Neural progenitor cell (in vitro differentiated cells): Measurements from ENCODE around the gene PRSS57. TPM values are rescaled to one million over a fixed set of nuclear protein-coding genes. Genes with fewer than 3 reads are reported as not detected.

Experiments
- DNase-seq: peaks from one replicate; pipeline ENCODE4 v3.0.0-alpha.2; 2016; ENCODE audit warnings: low spot score
- H2AFZ ChIP-seq: fragments of 200-600 bp; sonication (generic); replicated peaks from 2 replicates; pipeline ENCODE4 v1.6.1; 2016; ENCODE audit warnings: antibody characterized with exemption
- H3F3A ChIP-seq: fragments of 200-600 bp; sonication (generic); 2 replicates; pipeline ENCODE4 v1.6.1; 2016; ENCODE audit warnings: antibody characterized with exemption, low read depth
- H3K27ac ChIP-seq: fragments of 200-600 bp; sonication (generic); 2 replicates; pipeline ENCODE4 v1.5.1; 2016; ENCODE audit warnings: mild to moderate bottlenecking
- H3K27me3 ChIP-seq: fragments of 200-600 bp; sonication (generic); 2 replicates; pipeline ENCODE4 v1.6.1; 2016; ENCODE audit warnings: mild to moderate bottlenecking, moderate library complexity
- H3K36me3 ChIP-seq: fragments of 200-600 bp; sonication (generic); 2 replicates; pipeline ENCODE4 v1.5.1; 2016
- H3K4me1 ChIP-seq: fragments of 200-600 bp; sonication (generic); 2 replicates; pipeline ENCODE4 v1.6.1; 2016; ENCODE audit warnings: mixed run types
- H3K4me2 ChIP-seq: fragments of 200-600 bp; sonication (generic); 2 replicates; pipeline ENCODE4 v1.6.1; 2016
- H3K4me3 ChIP-seq: fragments of 200-600 bp; sonication (generic); 2 replicates; pipeline ENCODE4 v1.5.1; 2016
- H3K79me2 ChIP-seq: fragments of 200-600 bp; sonication (generic); 2 replicates; pipeline ENCODE4 v1.6.1; 2016; ENCODE audit warnings: low read depth
- H3K9ac ChIP-seq: fragments of 200-600 bp; sonication (generic); 2 replicates; pipeline ENCODE4 v1.6.1; 2016
- H3K9me3 ChIP-seq: fragments of 200-600 bp; sonication (generic); 2 replicates; pipeline ENCODE4 v1.5.1; 2016; ENCODE audit warnings: low read depth
- H4K20me1 ChIP-seq: fragments of 200-600 bp; sonication (generic); 2 replicates; pipeline ENCODE4 v1.6.1; 2016; ENCODE audit warnings: low read depth
- H3K27ac Mint-ChIP-seq: 3 replicates; pipeline ENCODE4 v1.8.0; 2021; ENCODE audit warnings: mixed read lengths
- H3K27me3 Mint-ChIP-seq: 2 replicates; pipeline ENCODE4 v1.8.0; 2022; ENCODE audit warnings: low read depth, mild to moderate bottlenecking, inconsistent platforms, moderate library complexity, mixed read lengths; ENCODE audit not compliant: insufficient read depth
- H3K36me3 Mint-ChIP-seq: 3 replicates; pipeline ENCODE4 v1.8.0; 2021; ENCODE audit warnings: mixed read lengths
- H3K4me1 Mint-ChIP-seq: 3 replicates; pipeline ENCODE4 v1.8.0; 2021; ENCODE audit warnings: mixed read lengths
- H3K4me3 Mint-ChIP-seq: 3 replicates; pipeline ENCODE4 v1.8.0; 2021; ENCODE audit warnings: mild to moderate bottlenecking, moderate library complexity, mixed read lengths
- H3K9me3 Mint-ChIP-seq: 3 replicates; pipeline ENCODE4 v1.8.0; 2020; ENCODE audit warnings: mixed read lengths
- EZH2 ChIP-seq: fragments of 200-600 bp; sonication (generic); IDR thresholded peaks from 2 replicates; pipeline ENCODE4 v1.6.1; 2017; ENCODE audit warnings: antibody characterized with exemption, mild to moderate bottlenecking, moderate library complexity
- EZH2phosphoT487 ChIP-seq: fragments of 200-600 bp; sonication (generic); IDR thresholded peaks from 2 replicates; pipeline ENCODE4 v1.6.1; 2017; ENCODE audit warnings: antibody characterized with exemption
- total RNA-seq: library from RNA; depleted of rRNA; stranded (reverse); fragments of >200 nt; gene quantifications from 2 replicates; pipeline ENCODE4 v1.2.3, GENCODE V29; 2015; ENCODE audit warnings: low replicate concordance
- TF ChIP-seq, protein P1 (sequence below): fragments of 200-600 bp; sonication (generic); IDR thresholded peaks from 2 replicates; pipeline ENCODE4 v1.5.1; 2017; ENCODE audit warnings: antibody characterized with exemption, mild to moderate bottlenecking

PRSS57 gene
- total RNA-seq, 1 donor from 2014 or later, result not detected

DNA sequence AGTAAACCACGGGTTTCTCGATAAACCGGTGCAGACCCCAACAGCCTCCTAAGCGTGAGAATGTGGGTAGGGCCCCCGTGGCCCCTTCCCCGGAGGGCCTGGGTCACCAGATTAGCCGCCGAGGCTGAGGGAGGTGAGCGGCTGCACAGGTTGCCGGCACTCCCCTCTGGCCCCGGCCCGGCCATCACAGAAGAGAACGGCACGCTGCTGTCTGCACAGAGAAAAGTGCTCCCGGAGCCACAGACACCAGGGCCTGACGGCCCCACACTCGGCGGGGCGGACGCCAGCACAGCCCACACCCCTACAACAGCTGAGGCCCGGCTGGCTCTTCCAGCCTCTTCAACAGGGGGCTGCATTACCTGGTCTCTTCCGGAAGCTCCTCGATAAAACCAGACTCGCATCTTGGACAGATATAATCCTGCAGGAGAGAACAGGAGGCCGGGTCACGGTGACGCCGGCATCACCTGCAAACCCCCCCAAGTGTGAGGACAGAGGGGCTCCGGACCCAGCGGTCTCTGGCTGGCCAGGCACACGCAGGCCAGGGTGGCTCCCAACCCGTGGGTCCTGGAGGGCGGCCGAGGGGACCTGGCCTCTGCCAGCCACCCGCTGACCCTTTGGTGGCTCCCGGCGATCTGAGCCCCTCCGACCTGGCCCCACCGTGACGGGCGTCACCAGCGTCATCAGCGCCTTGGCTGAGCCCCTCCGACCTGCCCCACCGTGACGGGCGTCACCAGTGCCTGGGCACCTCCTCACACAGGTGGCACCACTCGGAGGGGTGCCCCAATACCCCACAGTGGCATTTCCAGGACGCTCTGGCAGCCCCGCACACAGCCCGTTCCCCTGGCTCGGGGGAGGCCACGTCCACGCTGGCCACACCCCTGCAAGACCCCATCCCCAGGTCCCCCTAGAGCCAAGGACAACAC, 42.5 kb downstream of the PRSS57 start:
- Histone ChIP-seq H3K4me3 (no peak overlapping the region), H3K27me3 (no peaks in the 10 kb centered on the region), H3K27ac (no peak overlapping the region), H3K9me3 (no peaks in the 10 kb centered on the region), H3K4me1 (no peaks in the 10 kb centered on the region), H3K79me2 (peaks cover 62% of the 10 kb centered on the region), H3F3A (no peaks in the 10 kb centered on the region), H4K20me1 (peaks cover 64% of the 10 kb centered on the region), H3K36me3 (no peaks in the 10 kb centered on the region), H3K9ac (no peak overlapping the region), H3K4me2 (no peak overlapping the region), H2AFZ (no peak overlapping the region)
- no peaks in the 10 kb centered on the region for H3K4me1 Mint-ChIP-seq
- no peak for DNase-seq
- no peaks in the 10 kb centered on the region for H3K27me3 Mint-ChIP-seq
- TF ChIP-seq, protein P1, sequence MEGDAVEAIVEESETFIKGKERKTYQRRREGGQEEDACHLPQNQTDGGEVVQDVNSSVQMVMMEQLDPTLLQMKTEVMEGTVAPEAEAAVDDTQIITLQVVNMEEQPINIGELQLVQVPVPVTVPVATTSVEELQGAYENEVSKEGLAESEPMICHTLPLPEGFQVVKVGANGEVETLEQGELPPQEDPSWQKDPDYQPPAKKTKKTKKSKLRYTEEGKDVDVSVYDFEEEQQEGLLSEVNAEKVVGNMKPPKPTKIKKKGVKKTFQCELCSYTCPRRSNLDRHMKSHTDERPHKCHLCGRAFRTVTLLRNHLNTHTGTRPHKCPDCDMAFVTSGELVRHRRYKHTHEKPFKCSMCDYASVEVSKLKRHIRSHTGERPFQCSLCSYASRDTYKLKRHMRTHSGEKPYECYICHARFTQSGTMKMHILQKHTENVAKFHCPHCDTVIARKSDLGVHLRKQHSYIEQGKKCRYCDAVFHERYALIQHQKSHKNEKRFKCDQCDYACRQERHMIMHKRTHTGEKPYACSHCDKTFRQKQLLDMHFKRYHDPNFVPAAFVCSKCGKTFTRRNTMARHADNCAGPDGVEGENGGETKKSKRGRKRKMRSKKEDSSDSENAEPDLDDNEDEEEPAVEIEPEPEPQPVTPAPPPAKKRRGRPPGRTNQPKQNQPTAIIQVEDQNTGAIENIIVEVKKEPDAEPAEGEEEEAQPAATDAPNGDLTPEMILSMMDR, result no peak
- TF ChIP-seq EZH2phosphoT487 (no peak), EZH2 (no peak)
- H3K36me3 Mint-ChIP-seq, result peaks cover 2% of the 10 kb centered on the region
- no peak overlapping the region for H3K4me3 Mint-ChIP-seq
- H3K27ac Mint-ChIP-seq, result no peak overlapping the region
- H3K9me3 Mint-ChIP-seq, result no peaks in the 10 kb centered on the region

DNA sequence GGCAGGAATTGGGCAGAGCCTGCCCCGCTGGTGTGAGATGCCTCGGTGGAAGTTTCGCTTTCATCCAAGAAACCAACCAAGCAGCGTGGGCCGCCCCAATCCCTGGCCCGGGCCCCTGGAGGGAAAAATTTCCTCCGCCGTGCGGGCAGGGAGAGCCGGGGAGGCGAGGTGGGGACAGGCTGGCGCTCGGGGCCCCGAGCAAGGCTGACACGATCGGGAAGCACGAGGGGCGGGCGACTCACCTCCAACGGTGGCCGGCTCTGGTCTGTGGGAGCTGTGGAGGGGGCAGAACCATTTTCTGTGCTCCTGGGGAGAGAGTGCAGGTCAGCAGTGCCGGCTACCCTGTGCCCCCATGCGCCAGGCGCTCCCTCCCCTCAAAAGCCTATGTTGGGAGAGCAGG, 43.3 kb downstream of the PRSS57 start:
- Histone ChIP-seq H3K4me1 (no peaks in the 10 kb centered on the region), H2AFZ (no peak overlapping the region), H3F3A (no peaks in the 10 kb centered on the region), H3K4me2 (no peak overlapping the region), H3K9me3 (no peaks in the 10 kb centered on the region), H3K27ac (no peak overlapping the region), H3K4me3 (no peak overlapping the region), H3K79me2 (peaks cover 55% of the 10 kb centered on the region), H3K36me3 (no peaks in the 10 kb centered on the region), H4K20me1 (peaks cover 58% of the 10 kb centered on the region), H3K27me3 (no peaks in the 10 kb centered on the region), H3K9ac (no peak overlapping the region)
- DNase-seq, result no peak
- Mint-ChIP-seq H3K27me3 (no peaks in the 10 kb centered on the region), H3K27ac (no peak overlapping the region), H3K36me3 (peaks cover 2% of the 10 kb centered on the region), H3K4me1 (no peaks in the 10 kb centered on the region), H3K9me3 (no peaks in the 10 kb centered on the region), H3K4me3 (no peak overlapping the region)
- TF ChIP-seq EZH2phosphoT487 (no peak), EZH2 (no peak)
- TF ChIP-seq, protein P1, result no peak

DNA sequence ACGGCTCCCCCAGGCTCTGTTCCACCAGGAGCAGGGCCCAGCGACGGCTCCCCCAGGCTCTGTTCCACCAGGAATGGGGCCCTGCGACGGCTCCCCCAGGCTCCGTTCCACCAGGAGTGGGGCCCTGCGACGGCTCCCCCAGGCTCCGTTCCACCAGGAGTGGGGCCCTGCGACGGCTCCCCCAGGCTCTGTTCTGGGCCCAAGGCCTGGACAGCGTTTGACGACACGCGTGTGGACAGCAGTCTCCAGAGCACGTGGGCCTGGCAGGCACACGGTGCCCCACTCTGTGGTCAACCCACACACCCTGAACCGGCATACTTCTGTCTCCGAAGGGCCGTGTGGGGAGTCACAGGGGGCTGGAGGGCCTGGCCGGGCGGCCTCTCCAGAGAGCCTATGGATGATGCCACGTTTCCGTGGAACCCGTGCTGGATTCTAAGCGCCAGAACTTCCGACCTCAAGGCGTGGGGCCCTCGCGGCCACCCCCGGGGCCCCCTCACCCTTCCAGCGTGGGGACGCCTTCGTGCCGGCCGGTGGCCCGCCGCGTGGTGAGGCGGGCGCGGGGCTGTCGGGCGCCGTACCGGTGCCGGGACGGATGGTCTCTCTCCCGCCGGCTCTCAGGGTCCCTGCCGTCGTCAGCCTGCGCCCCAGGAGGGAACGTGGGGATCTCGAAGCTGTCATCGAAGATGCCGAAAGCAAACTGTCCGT, 44.0 kb downstream of the PRSS57 start:
- Mint-ChIP-seq H3K9me3 (no peaks in the 10 kb centered on the region), H3K4me1 (no peaks in the 10 kb centered on the region), H3K4me3 (no peak overlapping the region), H3K27me3 (peaks cover under 1% of the 10 kb centered on the region), H3K27ac (no peak overlapping the region), H3K36me3 (peaks cover 3% of the 10 kb centered on the region)
- Histone ChIP-seq H3F3A (no peaks in the 10 kb centered on the region), H3K79me2 (peaks cover 48% of the 10 kb centered on the region), H3K9me3 (no peaks in the 10 kb centered on the region), H2AFZ (no peak overlapping the region), H3K27ac (no peak overlapping the region), H3K36me3 (no peaks in the 10 kb centered on the region), H3K4me3 (no peak overlapping the region), H3K4me2 (no peak overlapping the region), H3K4me1 (no peaks in the 10 kb centered on the region), H3K27me3 (no peaks in the 10 kb centered on the region), H3K9ac (no peak overlapping the region), H4K20me1 (peaks cover 55% of the 10 kb centered on the region)
- no peak for DNase-seq
- TF ChIP-seq, protein P1, result no peak
- no peak for TF ChIP-seq EZH2phosphoT487
